Tibial artery (tissue), 4 donors: ENCODE data around the gene GLI2.

Source experiments
- DNase-seq, 2 donors: peaks; one replicate each; pipeline ENCODE4 v3.0.0-alpha.2; 2019
- H3K27ac ChIP-seq, 2 donors: fragments of 200-600 bp; sonication (generic) in 1 of 2; 1 replicate in 1 of 2; 2 replicates in 1 of 2; pipeline ENCODE4 v1.5.1; 2018 to 2019; ENCODE audit warnings: mild to moderate bottlenecking in 1 of 2
- H3K27me3 ChIP-seq, 2 donors: fragments of 200-600 bp; sonication (generic) in 1 of 2; one replicate each; pipeline versions ENCODE4 v1.5.1 to v1.6.0; 2016 to 2019
- H3K36me3 ChIP-seq, 3 donors: fragments of 200-600 bp; sonication (generic) in 2 of 3; one replicate each; pipeline ENCODE4 v1.5.1; 2016 to 2019; ENCODE audit warnings: mild to moderate bottlenecking in 2 of 3
- H3K4me1 ChIP-seq, 4 donors: fragments of 200-600 bp; sonication (generic) in 2 of 4; 1 replicate in 3 of 4; 2 replicates in 1 of 4; pipeline ENCODE4 v1.5.1; 2016 to 2019
- H3K4me3 ChIP-seq, 2 donors: fragments of 200-600 bp; sonication (generic) in 1 of 2; 1 replicate in 1 of 2; 2 replicates in 1 of 2; pipeline ENCODE4 v1.5.1; 2018 to 2019; ENCODE audit warnings: mild to moderate bottlenecking in 2 of 2
- H3K9me3 ChIP-seq, 3 donors: fragments of 200-600 bp; sonication (generic) in 1 of 3; one replicate each; pipeline ENCODE4 v1.5.1; 2016 to 2019
- CTCF ChIP-seq, 2 experiments: fragments of 200-600 bp in 1 of 2; fragments of 450-650 bp in 1 of 2; IDR thresholded peaks; one replicate each; pipeline ENCODE4 v1.5.1; 2017 to 2019; ENCODE audit warnings: antibody characterized with exemption in 2 of 2, mild to moderate bottlenecking in 1 of 2, moderate library complexity in 1 of 2
- intact Hi-C: fragments of 100-400 bp; cut with DNase I; formaldehyde crosslinking; loops from one replicate; pipeline ENCODE4 v1.15.0; 2023; ENCODE audit warnings: low total_unique reads

Gene GLI2

GRCh38 chr2:120703330-120703994, 32.2 kb upstream of the GLI2 start:
- no peak overlapping the region for H3K4me3 ChIP-seq
- peaks cover 0 to 7% of the 10 kb centered on the region in 2 donors for H3K27me3 ChIP-seq
- no peaks in the 10 kb centered on the region for H3K4me1 ChIP-seq
- intact Hi-C loops, result no loop called here
- H3K27ac ChIP-seq, result no peak overlapping the region
- DNase-seq, result no peak
- TF ChIP-seq CTCF (IDR thresholded peaks at IDR 0.05), result no peak
- H3K36me3 ChIP-seq, result no peaks in the 10 kb centered on the region
- H3K9me3 ChIP-seq, result no peaks in the 10 kb centered on the region

GRCh38 chr2:120704696-120705095, 31.0 kb upstream of the GLI2 start:
- Histone ChIP-seq H3K9me3 (no peaks in the 10 kb centered on the region), H3K4me1 (no peaks in the 10 kb centered on the region), H3K4me3 (no peak overlapping the region), H3K27ac (no peak overlapping the region), H3K27me3 (peaks cover 0 to 7% of the 10 kb centered on the region in 2 donors), H3K36me3 (no peaks in the 10 kb centered on the region)
- intact Hi-C loops, result no loop called here
- TF ChIP-seq CTCF (IDR thresholded peaks at IDR 0.05), result no peak
- no peak for DNase-seq

GRCh38 chr2:120707816-120708215, 27.9 kb upstream of the GLI2 start:
- intact Hi-C loops, result no loop called here
- Histone ChIP-seq H3K36me3 (no peaks in the 10 kb centered on the region), H3K27ac (no peak overlapping the region), H3K9me3 (no peaks in the 10 kb centered on the region), H3K4me3 (no peak overlapping the region), H3K4me1 (no peaks in the 10 kb centered on the region), H3K27me3 (peaks cover 0 to 5% of the 10 kb centered on the region in 2 donors)
- no peak for DNase-seq
- no peak for TF ChIP-seq CTCF (IDR thresholded peaks at IDR 0.05)

DNA sequence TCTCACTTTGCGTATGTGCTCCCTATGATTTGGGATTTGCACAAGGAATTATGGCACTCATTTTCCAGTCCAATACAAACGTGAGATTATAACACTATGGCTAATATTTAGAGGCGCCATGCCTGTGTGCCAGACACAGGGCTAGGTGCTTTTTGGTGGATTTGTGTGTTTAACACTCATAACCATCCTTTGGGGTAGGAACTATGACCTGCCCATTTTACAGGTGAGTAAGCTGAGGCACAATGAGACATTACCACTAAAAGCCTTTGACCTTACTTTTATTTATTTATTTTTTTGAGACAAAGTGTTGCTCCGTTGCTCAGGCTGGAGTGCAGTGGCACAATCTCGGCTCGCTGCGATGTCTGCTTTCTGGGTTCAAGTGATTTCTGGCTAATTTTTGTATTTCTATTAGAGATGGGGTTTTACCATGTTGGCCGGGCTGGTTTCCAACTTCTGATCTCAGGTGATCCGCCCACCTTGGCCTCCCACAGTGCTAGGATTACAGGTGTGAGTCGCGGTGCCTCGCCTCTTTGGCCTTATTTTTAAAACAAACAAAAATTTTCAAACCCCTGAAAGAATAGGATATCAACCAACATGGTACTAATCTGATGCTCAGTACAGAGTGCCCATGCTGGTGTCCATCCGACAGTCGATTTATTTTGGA, 26.6 kb upstream of the GLI2 start:
- H3K36me3 ChIP-seq, result no peaks in the 10 kb centered on the region
- peaks cover 0 to 5% of the 10 kb centered on the region in 2 donors for H3K27me3 ChIP-seq
- H3K27ac ChIP-seq, result no peak overlapping the region
- H3K9me3 ChIP-seq, result no peaks in the 10 kb centered on the region
- H3K4me1 ChIP-seq, result no peaks in the 10 kb centered on the region
- DNase-seq, result no peak
- intact Hi-C loops, result no loop called here
- no peak for TF ChIP-seq CTCF (IDR thresholded peaks at IDR 0.05)
- H3K4me3 ChIP-seq, result no peak overlapping the region

DNA sequence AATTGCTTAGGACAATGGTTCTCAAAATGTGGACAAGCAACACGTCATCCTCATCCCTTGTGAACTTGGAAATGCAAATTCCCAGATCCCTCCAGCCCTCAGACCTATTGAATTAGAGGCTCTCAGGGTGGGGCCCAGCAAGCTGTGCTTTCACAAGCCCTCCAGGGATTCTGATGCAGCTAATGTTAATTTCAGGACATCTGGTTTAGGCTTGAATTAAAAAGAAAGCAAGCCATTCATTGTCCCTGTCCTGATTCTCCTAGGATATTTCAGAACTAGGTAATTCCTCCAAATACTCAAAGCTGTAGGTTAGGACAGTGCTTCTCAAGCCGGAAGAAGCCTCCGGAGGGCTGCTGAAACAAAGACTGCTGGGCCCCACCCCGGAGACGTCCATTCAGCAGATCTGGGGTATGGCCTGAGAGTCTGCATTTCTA, 26.0 kb upstream of the GLI2 start:
- H3K27ac ChIP-seq, result no peak overlapping the region
- peaks cover 0 to 5% of the 10 kb centered on the region in 2 donors for H3K27me3 ChIP-seq
- no peaks in the 10 kb centered on the region for H3K4me1 ChIP-seq
- no peaks in the 10 kb centered on the region for H3K36me3 ChIP-seq
- DNase-seq, result no peak
- TF ChIP-seq CTCF (IDR thresholded peaks at IDR 0.05), result no peak
- intact Hi-C loops, result no loop called here
- H3K9me3 ChIP-seq, result no peaks in the 10 kb centered on the region
- no peak overlapping the region for H3K4me3 ChIP-seq
